HepG2 (cell line): ENCODE measurements around the gene SLC11A1. TPM values are rescaled to one million over a fixed set of nuclear protein-coding genes. Genes with fewer than 3 reads are reported as not detected.

ENCODE experiments used
- ARHGAP35 ChIP-seq: sonication (generic); formaldehyde crosslinking; IDR thresholded peaks from 2 replicates; pipeline ENCODE4 v1.9.0; 2022; ENCODE audit warnings: mild to moderate bottlenecking, inconsistent platforms, moderate library complexity, missing genetic modification reagents, borderline replicate concordance
- ASH2L ChIP-seq: fragments of 300-600, 200-600 bp; sonication (generic); IDR thresholded peaks from 2 replicates; pipeline ENCODE4 v1.7.0; 2017; ENCODE audit warnings: low read depth, mild to moderate bottlenecking, moderate library complexity, mixed read lengths, low read length; ENCODE audit not compliant: insufficient read length
- GABPB1 ChIP-seq: IDR thresholded peaks from 2 replicates; pipeline ENCODE4 v1.6.1; 2016; ENCODE audit warnings: mild to moderate bottlenecking, missing genetic modification reagents, moderate library complexity, missing compliant biosample characterization
- JUNB ChIP-seq: sonication (generic); formaldehyde crosslinking; IDR thresholded peaks from 2 replicates; pipeline ENCODE4 v1.8.0; 2022; ENCODE audit warnings: missing genetic modification reagents, mild to moderate bottlenecking, borderline replicate concordance
- KLF6 ChIP-seq: IDR thresholded peaks from 2 replicates; pipeline ENCODE4 v1.8.0; 2016; ENCODE audit warnings: missing biosample characterization, missing genetic modification reagents
- MATR3 ChIP-seq: sonication (generic); formaldehyde crosslinking; IDR thresholded peaks from 2 replicates; pipeline ENCODE4 v1.4.0; 2020; ENCODE audit warnings: missing genetic modification reagents
- NFE2L2 ChIP-seq: fragments of 150-350 bp; IDR thresholded peaks from 2 replicates; pipeline ENCODE4 v1.6.1; 2014; ENCODE audit warnings: low read length
- PHF21A ChIP-seq: sonication (generic); formaldehyde crosslinking; IDR thresholded peaks from 2 replicates; pipeline ENCODE4 v1.5.0; 2020; ENCODE audit warnings: mild to moderate bottlenecking, missing genetic modification reagents
- SRF ChIP-seq: IDR thresholded peaks from 2 replicates; pipeline ENCODE4 v1.6.1; 2011; ENCODE audit warnings: mild to moderate bottlenecking, low read depth, low read length, moderate library complexity
- U2AF1 ChIP-seq: fragments of 200-400 bp; formaldehyde crosslinking; optimal IDR thresholded peaks from 2 replicates; pipeline ENCODE3; 2017; ENCODE audit warnings: mild to moderate bottlenecking, low read depth, low read length
- ZFY ChIP-seq: sonication (generic); formaldehyde crosslinking; IDR thresholded peaks from 2 replicates; pipeline ENCODE4 v1.4.0; 2020; ENCODE audit warnings: missing genetic modification reagents
- ZNF333 ChIP-seq: sonication (generic); formaldehyde crosslinking; IDR thresholded peaks from 2 replicates; pipeline ENCODE4 v1.4.0; 2020; ENCODE audit warnings: mild to moderate bottlenecking, missing genetic modification reagents, borderline replicate concordance
- ZNF335 ChIP-seq: sonication (generic); formaldehyde crosslinking; IDR thresholded peaks from 2 replicates; pipeline ENCODE4 v1.4.0; 2020; ENCODE audit warnings: missing genetic modification reagents
- ZNF383 ChIP-seq: sonication (generic); formaldehyde crosslinking; IDR thresholded peaks from 2 replicates; pipeline ENCODE4 v1.4.0; 2020; ENCODE audit warnings: missing genetic modification reagents, mild to moderate bottlenecking, borderline replicate concordance
- ZNF552 ChIP-seq: sonication (generic); formaldehyde crosslinking; IDR thresholded peaks from 2 replicates; pipeline ENCODE4 v1.9.0; 2022; ENCODE audit warnings: missing genetic modification reagents, mild to moderate bottlenecking, borderline replicate concordance
- ZSCAN22 ChIP-seq: sonication (generic); formaldehyde crosslinking; IDR thresholded peaks from 2 replicates; pipeline ENCODE4 v1.4.0; 2020; ENCODE audit warnings: mild to moderate bottlenecking, missing genetic modification reagents
- ZSCAN30 ChIP-seq: sonication (generic); formaldehyde crosslinking; IDR thresholded peaks from 2 replicates; pipeline ENCODE4 v1.5.0; 2020; ENCODE audit warnings: mild to moderate bottlenecking, missing genetic modification reagents
- polyA plus RNA-seq, 8 experiments: library from polyadenylated mRNA; depleted of rRNA in 3 of 8; stranded (reverse) in 7 of 8; unstranded in 1 of 8; fragments of >200 nt; fragmentation: Illumina TruSeq in 4 of 8; extraction: Trizol in 4 of 8; gene quantifications; 2 replicates each; pipeline versions ENCODE4 v1.2.1 to v1.2.3, GENCODE V29; 2011 to 2016; ENCODE audit warnings: low read depth in 4 of 8, missing spikeins in 1 of 8, mixed read lengths in 1 of 8; ENCODE audit not compliant: insufficient read depth in 1 of 8
- total RNA-seq, 5 experiments: library from RNA; depleted of rRNA; stranded (reverse); fragments of >200 nt; fragmentation: Illumina TruSeq; extraction: Trizol; gene quantifications; 2 replicates each; pipeline ENCODE4 v1.2.3, GENCODE V29; 2016; ENCODE audit warnings: low read depth in 1 of 5
- TF ChIP-seq, protein P1 (sequence below): sonication (generic); formaldehyde crosslinking; IDR thresholded peaks from 2 replicates; pipeline ENCODE4 v1.4.0; 2020; ENCODE audit warnings: missing genetic modification reagents
- TF ChIP-seq, protein P2 (sequence below): sonication (generic); formaldehyde crosslinking; IDR thresholded peaks from 2 replicates; pipeline ENCODE4 v1.8.1; 2022; ENCODE audit warnings: mild to moderate bottlenecking, missing genetic modification reagents
- TF ChIP-seq, protein P3 (sequence below): sonication (generic); formaldehyde crosslinking; IDR thresholded peaks from 2 replicates; pipeline ENCODE4 v1.5.1; 2020; ENCODE audit warnings: mild to moderate bottlenecking, missing genetic modification reagents

The SLC11A1 gene
- total and polyA plus RNA-seq, 2 of the 13 experiments (the other 11 are each of a cell fraction or from before 2014, with no cell fraction given), result 0.33 to 2.3 TPM

DNA sequence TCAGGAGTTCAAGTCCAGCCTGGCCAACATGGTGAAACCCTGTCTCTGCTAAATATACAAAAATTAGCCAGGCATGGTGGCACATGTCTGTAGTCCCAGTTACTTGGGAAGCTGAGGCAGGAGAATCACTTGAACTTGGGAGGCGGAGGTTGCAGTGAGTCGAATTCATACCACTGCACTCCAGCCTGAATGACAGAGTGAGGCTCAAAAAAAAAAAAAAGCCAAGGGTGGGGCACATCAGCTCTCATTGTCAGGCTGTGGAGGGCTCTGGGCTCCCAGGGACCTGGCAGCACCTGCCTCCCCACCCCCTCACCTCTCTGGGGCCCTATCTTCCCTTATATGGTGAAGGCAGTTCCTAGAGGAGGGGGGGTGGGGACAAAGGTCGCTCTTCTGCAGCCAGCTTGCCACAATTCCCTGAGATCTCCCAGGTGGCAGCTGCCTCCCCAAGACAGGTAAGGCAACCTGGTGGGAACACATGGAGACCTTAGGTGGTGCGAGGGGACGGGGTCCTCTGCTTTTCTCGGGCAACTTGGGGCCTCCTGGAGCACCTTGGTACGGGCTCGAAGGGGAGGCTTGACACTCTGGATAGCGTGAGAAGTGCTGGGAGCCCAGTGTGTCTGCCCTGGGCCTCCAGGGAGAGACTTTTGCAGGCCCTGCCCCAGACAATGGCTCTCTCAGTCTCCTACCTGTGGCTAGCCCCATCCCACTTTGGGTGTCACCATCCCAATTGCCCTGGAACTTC lies 36.8 kb downstream of the SLC11A1 start, which contains the start of gene VIL1 (continued):
- TF ChIP-seq, protein P1, sequence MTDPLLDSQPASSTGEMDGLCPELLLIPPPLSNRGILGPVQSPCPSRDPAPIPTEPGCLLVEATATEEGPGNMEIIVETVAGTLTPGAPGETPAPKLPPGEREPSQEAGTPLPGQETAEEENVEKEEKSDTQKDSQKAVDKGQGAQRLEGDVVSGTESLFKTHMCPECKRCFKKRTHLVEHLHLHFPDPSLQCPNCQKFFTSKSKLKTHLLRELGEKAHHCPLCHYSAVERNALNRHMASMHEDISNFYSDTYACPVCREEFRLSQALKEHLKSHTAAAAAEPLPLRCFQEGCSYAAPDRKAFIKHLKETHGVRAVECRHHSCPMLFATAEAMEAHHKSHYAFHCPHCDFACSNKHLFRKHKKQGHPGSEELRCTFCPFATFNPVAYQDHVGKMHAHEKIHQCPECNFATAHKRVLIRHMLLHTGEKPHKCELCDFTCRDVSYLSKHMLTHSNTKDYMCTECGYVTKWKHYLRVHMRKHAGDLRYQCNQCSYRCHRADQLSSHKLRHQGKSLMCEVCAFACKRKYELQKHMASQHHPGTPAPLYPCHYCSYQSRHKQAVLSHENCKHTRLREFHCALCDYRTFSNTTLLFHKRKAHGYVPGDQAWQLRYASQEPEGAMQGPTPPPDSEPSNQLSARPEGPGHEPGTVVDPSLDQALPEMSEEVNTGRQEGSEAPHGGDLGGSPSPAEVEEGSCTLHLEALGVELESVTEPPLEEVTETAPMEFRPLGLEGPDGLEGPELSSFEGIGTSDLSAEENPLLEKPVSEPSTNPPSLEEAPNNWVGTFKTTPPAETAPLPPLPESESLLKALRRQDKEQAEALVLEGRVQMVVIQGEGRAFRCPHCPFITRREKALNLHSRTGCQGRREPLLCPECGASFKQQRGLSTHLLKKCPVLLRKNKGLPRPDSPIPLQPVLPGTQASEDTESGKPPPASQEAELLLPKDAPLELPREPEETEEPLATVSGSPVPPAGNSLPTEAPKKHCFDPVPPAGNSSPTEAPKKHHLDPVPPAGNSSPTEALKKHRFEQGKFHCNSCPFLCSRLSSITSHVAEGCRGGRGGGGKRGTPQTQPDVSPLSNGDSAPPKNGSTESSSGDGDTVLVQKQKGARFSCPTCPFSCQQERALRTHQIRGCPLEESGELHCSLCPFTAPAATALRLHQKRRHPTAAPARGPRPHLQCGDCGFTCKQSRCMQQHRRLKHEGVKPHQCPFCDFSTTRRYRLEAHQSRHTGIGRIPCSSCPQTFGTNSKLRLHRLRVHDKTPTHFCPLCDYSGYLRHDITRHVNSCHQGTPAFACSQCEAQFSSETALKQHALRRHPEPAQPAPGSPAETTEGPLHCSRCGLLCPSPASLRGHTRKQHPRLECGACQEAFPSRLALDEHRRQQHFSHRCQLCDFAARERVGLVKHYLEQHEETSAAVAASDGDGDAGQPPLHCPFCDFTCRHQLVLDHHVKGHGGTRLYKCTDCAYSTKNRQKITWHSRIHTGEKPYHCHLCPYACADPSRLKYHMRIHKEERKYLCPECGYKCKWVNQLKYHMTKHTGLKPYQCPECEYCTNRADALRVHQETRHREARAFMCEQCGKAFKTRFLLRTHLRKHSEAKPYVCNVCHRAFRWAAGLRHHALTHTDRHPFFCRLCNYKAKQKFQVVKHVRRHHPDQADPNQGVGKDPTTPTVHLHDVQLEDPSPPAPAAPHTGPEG, result peak; percentile 37; the same call in 1 of the 2 replicates
- TF ChIP-seq PHF21A (CRISPR knock-in tag) (peak; percentile 92), ZNF335 (CRISPR knock-in tag) (peak; percentile 72; the same call in 1 of the 2 replicates), ZSCAN30 (CRISPR knock-in tag) (0 out of 2 replicates have a peak, but pooled peaks have one; percentile 28), NFE2L2 (no peak), SRF (peak; percentile 100), ASH2L (peak; percentile 82), ZNF333 (0 out of 2 replicates have a peak, but pooled peaks have one; percentile 43), U2AF1 (peak; percentile 74), ZNF383 (no peak), GABPB1 (CRISPR knock-in tag) (peak; percentile 45), MATR3 (no peak), ARHGAP35 (no peak; the same call in 1 of the 2 replicates), ZFY (CRISPR knock-in tag) (peak; percentile 87), ZNF552 (CRISPR knock-in tag) (no peak; the same call in 1 of the 2 replicates), JUNB (CRISPR knock-in tag) (no peak), ZSCAN22 (CRISPR knock-in tag) (no peak), KLF6 (CRISPR knock-in tag) (peak; percentile 75; the same call in 1 of the 2 replicates)
- TF ChIP-seq, protein P2, sequence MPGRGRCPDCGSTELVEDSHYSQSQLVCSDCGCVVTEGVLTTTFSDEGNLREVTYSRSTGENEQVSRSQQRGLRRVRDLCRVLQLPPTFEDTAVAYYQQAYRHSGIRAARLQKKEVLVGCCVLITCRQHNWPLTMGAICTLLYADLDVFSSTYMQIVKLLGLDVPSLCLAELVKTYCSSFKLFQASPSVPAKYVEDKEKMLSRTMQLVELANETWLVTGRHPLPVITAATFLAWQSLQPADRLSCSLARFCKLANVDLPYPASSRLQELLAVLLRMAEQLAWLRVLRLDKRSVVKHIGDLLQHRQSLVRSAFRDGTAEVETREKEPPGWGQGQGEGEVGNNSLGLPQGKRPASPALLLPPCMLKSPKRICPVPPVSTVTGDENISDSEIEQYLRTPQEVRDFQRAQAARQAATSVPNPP (CRISPR knock-in tag), result no peak
- TF ChIP-seq, protein P3, sequence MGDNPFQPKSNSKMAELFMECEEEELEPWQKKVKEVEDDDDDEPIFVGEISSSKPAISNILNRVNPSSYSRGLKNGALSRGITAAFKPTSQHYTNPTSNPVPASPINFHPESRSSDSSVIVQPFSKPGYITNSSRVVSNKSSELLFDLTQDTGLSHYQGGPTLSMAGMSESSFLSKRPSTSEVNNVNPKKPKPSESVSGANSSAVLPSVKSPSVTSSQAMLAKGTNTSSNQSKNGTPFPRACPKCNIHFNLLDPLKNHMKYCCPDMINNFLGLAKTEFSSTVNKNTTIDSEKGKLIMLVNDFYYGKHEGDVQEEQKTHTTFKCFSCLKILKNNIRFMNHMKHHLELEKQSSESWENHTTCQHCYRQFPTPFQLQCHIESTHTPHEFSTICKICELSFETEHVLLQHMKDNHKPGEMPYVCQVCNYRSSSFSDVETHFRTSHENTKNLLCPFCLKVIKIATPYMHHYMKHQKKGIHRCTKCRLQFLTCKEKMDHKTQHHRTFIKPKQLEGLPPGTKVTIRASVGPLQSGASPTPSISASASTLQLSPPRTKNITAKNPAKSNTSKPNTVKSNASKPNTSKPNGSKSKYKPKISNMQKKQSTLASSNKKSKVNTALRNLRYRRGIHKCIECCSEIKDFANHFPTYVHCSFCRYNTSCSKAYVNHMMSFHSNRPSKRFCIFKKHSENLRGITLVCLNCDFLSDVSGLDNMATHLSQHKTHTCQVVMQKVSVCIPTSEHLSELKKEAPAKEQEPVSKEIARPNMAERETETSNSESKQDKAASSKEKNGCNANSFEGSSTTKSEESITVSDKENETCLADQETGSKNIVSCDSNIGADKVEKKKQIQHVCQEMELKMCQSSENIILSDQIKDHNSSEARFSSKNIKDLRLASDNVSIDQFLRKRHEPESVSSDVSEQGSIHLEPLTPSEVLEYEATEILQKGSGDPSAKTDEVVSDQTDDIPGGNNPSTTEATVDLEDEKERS (CRISPR knock-in tag), result no peak
